ENCODE measurements around the gene BCL11A.

Gene BCL11A

GRCh38 chr2:60525899-60526298 lies 27.6 kb downstream of the BCL11A start:
- DNase-seq (no peak), ATAC-seq (peak; percentile 39)

- no peak for DNase-seq
- no peak for ATAC-seq
Observed at GRCh38 chr2:60524874-60525273, 28.6 kb downstream of the BCL11A start.

GRCh38 chr2:60523963-60524362 lies 29.5 kb downstream of the BCL11A start:
- DNase-seq (no peak), ATAC-seq (no peak)

- DNase-seq = no peak
- ATAC-seq = no peak
Observed at GRCh38 chr2:60522462-60522861, 31.0 kb downstream of the BCL11A start.

GRCh38 chr2:60521626-60522025 lies 31.8 kb downstream of the BCL11A start:
- ATAC-seq (no peak), DNase-seq (no peak)

- ATAC-seq (no peak), DNase-seq (no peak)
Observed at GRCh38 chr2:60520917-60521539, 32.4 kb downstream of the BCL11A start.

GRCh38 chr2:60520151-60520876 lies 33.1 kb downstream of the BCL11A start:
- no peak for DNase-seq
- ATAC-seq = no peak

- ATAC-seq = no peak
- no peak for DNase-seq
Observed at GRCh38 chr2:60519231-60519863, 34.1 kb downstream of the BCL11A start.

GRCh38 chr2:60518567-60518966 lies 34.9 kb downstream of the BCL11A start:
- ATAC-seq = no peak

GRCh38 chr2:60517446-60517845 lies 36.0 kb downstream of the BCL11A start:
- no peak for DNase-seq
- no peak for ATAC-seq

More at GRCh38 chr2:60518567-60518966, 34.9 kb downstream of the BCL11A start:
- DNase-seq = no peak

GRCh38 chr2:60516826-60517225 lies 36.6 kb downstream of the BCL11A start:
- ATAC-seq = no peak
- DNase-seq = no peak

GRCh38 chr2:60516383-60516811 lies 37.1 kb downstream of the BCL11A start:
- DNase-seq (no peak), ATAC-seq (no peak)

GRCh38 chr2:60515721-60516226 lies 37.7 kb downstream of the BCL11A start:
- DNase-seq (peak; percentile 35), ATAC-seq (peak; percentile 78)

GRCh38 chr2:60513996-60514395 lies 39.5 kb downstream of the BCL11A start:
- ATAC-seq (no peak), DNase-seq (no peak)

GRCh38 chr2:60513191-60513590 lies 40.3 kb downstream of the BCL11A start:
- ATAC-seq = no peak
- DNase-seq = no peak

- ATAC-seq (no peak), DNase-seq (no peak)
Observed at GRCh38 chr2:60512641-60513040, 40.8 kb downstream of the BCL11A start.

GRCh38 chr2:60512062-60512622 lies 41.3 kb downstream of the BCL11A start:
- ATAC-seq = no peak
- DNase-seq = no peak

- ATAC-seq (no peak), DNase-seq (no peak)
Observed at GRCh38 chr2:60510713-60511112, 42.7 kb downstream of the BCL11A start.

GRCh38 chr2:60509066-60509465 lies 44.4 kb downstream of the BCL11A start:
- ATAC-seq (no peak), DNase-seq (no peak)

- ATAC-seq (peak; percentile 13), DNase-seq (no peak)
Observed at GRCh38 chr2:60508339-60508917, 45.0 kb downstream of the BCL11A start.

- DNase-seq (no peak), ATAC-seq (no peak)
Observed at GRCh38 chr2:60507211-60507965, 46.1 kb downstream of the BCL11A start.

GRCh38 chr2:60505880-60506260 lies 47.6 kb downstream of the BCL11A start:
- ATAC-seq (peak; percentile 34), DNase-seq (no peak)

Data from stimulated activated naive CD8-positive, alpha-beta T cell treated with anti-CD3 and anti-CD28 coated beads, Interleukin-15, Interleukin-2, amounts not matched to agents 100 U/mL and 50 U/mL, for 24 hours (primary cell).